RWPE2 (cell line): ENCODE data around the gene SPON1.

Experiments used
- ATAC-seq: fragments of 200-7000 bp; cut with Tn5 transposase; 3 replicates; pipeline ENCODE4 v1.9.1; 2021; ENCODE audit warnings: low read depth
- DNase-seq: peaks from one replicate; pipeline ENCODE4 v3.0.0-alpha.2; 2020; ENCODE audit warnings: low spot score
- H3K27ac ChIP-seq: fragments of 450-650 bp; 2 replicates; pipeline ENCODE4 v1.5.1; 2017; ENCODE audit warnings: mild to moderate bottlenecking; ENCODE audit not compliant: poor library complexity, severe bottlenecking
- H3K27me3 ChIP-seq: fragments of 250-450 bp; sonication (Bioruptor Pico); 2 replicates; pipeline ENCODE4 v1.5.1; 2021; ENCODE audit warnings: mild to moderate bottlenecking, moderate library complexity; ENCODE audit not compliant: insufficient read depth, poor library complexity, severe bottlenecking
- H3K36me3 ChIP-seq: fragments of 250-450 bp; sonication (Bioruptor Pico); 2 replicates; pipeline ENCODE4 v1.5.1; 2020; ENCODE audit warnings: low read depth, mild to moderate bottlenecking, moderate library complexity
- H3K4me1 ChIP-seq: fragments of 250-450 bp; sonication (Bioruptor Pico); 2 replicates; pipeline ENCODE4 v1.5.1; 2021; ENCODE audit warnings: mild to moderate bottlenecking, moderate library complexity; ENCODE audit not compliant: insufficient read depth, poor library complexity, severe bottlenecking
- H3K4me3 ChIP-seq: fragments of 250-450 bp; sonication (Bioruptor Pico); 2 replicates; pipeline ENCODE4 v1.5.1; 2021; ENCODE audit warnings: mild to moderate bottlenecking, moderate library complexity; ENCODE audit not compliant: severe bottlenecking
- H3K9me3 ChIP-seq: fragments of 250-450 bp; sonication (Bioruptor Pico); 2 replicates; pipeline ENCODE4 v1.5.1; 2021; ENCODE audit warnings: mild to moderate bottlenecking, moderate library complexity; ENCODE audit not compliant: severe bottlenecking
- CTCF ChIP-seq: fragments of 450-650 bp; IDR thresholded peaks from one replicate; pipeline ENCODE4 v1.5.1; 2017; ENCODE audit warnings: mild to moderate bottlenecking, moderate library complexity; ENCODE audit not compliant: poor library complexity, severe bottlenecking

Gene SPON1

GRCh38 chr11:14022251-14022650 lies 59.7 kb downstream of the SPON1 start:
- no peak for DNase-seq
- no peaks in the 10 kb centered on the region for H3K36me3 ChIP-seq
- H3K4me3 ChIP-seq, result no peak overlapping the region
- H3K9me3 ChIP-seq, result no peaks in the 10 kb centered on the region
- TF ChIP-seq CTCF, result no peak
- H3K4me1 ChIP-seq, result no peaks in the 10 kb centered on the region
- H3K27ac ChIP-seq, result no peak overlapping the region
- 0 out of 3 replicates have a peak, but pooled peaks have one; percentile 38 for ATAC-seq
- H3K27me3 ChIP-seq, result peaks cover 3% of the 10 kb centered on the region

GRCh38 chr11:14022821-14023220 lies 60.3 kb downstream of the SPON1 start:
- peaks cover 3% of the 10 kb centered on the region for H3K27me3 ChIP-seq
- H3K27ac ChIP-seq, result no peak overlapping the region
- no peaks in the 10 kb centered on the region for H3K4me1 ChIP-seq
- TF ChIP-seq CTCF, result no peak
- no peaks in the 10 kb centered on the region for H3K36me3 ChIP-seq
- H3K4me3 ChIP-seq, result no peak overlapping the region
- DNase-seq (no peak), ATAC-seq (no peak)
- no peaks in the 10 kb centered on the region for H3K9me3 ChIP-seq

- no peaks in the 10 kb centered on the region for H3K4me1 ChIP-seq
- H3K27ac ChIP-seq, result no peak overlapping the region
- TF ChIP-seq CTCF, result no peak
- H3K27me3 ChIP-seq, result no peaks in the 10 kb centered on the region
- no peak overlapping the region for H3K4me3 ChIP-seq
- no peak for DNase-seq
- no peaks in the 10 kb centered on the region for H3K36me3 ChIP-seq
- ATAC-seq, result no peak
- no peaks in the 10 kb centered on the region for H3K9me3 ChIP-seq
Observed at GRCh38 chr11:14026961-14027360, 64.4 kb downstream of the SPON1 start.

DNA sequence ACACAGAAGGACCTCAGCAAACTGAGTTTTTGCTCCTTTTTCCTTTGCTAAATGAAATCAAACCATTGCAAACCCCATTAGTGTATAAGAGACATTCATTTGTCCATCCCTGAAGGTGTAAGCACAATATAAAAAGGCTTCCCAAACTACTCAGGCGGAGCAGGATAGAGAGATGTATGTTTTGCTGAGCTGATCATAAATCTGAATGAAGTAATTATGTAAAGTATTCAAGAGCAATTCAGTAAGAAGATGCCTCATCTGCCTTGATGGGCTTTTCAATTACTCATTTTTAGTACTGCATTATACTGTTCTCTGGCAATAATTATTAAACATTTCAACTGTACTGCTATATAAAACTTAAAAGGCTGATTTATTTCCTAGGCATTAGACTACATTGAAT lies 65.0 kb downstream of the SPON1 start:
- Histone ChIP-seq H3K4me1 (no peaks in the 10 kb centered on the region), H3K4me3 (no peak overlapping the region), H3K9me3 (no peaks in the 10 kb centered on the region), H3K36me3 (no peaks in the 10 kb centered on the region), H3K27me3 (no peaks in the 10 kb centered on the region), H3K27ac (no peak overlapping the region)
- DNase-seq (no peak), ATAC-seq (no peak)
- no peak for TF ChIP-seq CTCF

DNA sequence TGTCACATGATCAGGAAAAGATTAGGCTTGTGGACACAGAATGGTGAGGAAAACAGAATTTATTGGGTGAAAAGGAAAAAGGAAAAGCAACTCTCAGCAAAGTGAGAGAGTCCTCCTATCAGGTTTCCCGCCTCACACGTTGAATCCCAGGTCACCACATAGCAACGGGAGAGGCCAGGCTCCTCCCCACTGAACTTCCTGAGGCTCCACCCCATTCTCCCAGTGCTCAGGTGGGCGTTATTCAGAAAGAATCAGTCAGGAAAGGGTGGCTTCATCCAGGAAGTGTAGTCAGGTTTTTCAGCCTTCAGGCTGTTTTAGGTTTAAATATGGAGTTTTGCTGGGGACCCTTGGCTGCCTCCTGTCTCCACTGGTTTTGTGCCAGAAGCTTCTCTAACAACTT lies 66.9 kb downstream of the SPON1 start:
- no peak for TF ChIP-seq CTCF
- ATAC-seq, result no peak; the same call in 2 of the 3 replicates
- H3K27ac ChIP-seq, result no peak overlapping the region
- H3K36me3 ChIP-seq, result no peaks in the 10 kb centered on the region
- no peaks in the 10 kb centered on the region for H3K27me3 ChIP-seq
- DNase-seq, result no peak
- H3K4me1 ChIP-seq, result no peaks in the 10 kb centered on the region
- H3K9me3 ChIP-seq, result no peaks in the 10 kb centered on the region
- no peak overlapping the region for H3K4me3 ChIP-seq
